Transverse colon (tissue), 4 donors: ENCODE measurements around the gene CTDP1.

Experiments
- EP300 ChIP-seq: sonication (generic); formaldehyde crosslinking; IDR thresholded peaks from one replicate; pipeline ENCODE4 v1.6.1; 2017; ENCODE audit warnings: antibody characterized with exemption, low read depth
- POLR2A ChIP-seq: fragments of 450-650 bp; IDR thresholded peaks from one replicate; pipeline ENCODE4 v1.6.1; 2016; ENCODE audit warnings: antibody characterized with exemption, mild to moderate bottlenecking, moderate library complexity
- POLR2AphosphoS5 ChIP-seq, 3 donors: sonication (generic); formaldehyde crosslinking; IDR thresholded peaks; one replicate each; pipeline ENCODE4 v1.6.1; 2016; ENCODE audit warnings: antibody characterized with exemption in 3 of 3
- TF ChIP-seq, protein P1 (sequence below), 5 experiments: fragments of 200-600 bp in 3 of 5; fragments of 450-650 bp in 2 of 5; sonication (generic) in 3 of 5; IDR thresholded peaks; 1 replicate in 2 of 5; 2 replicates in 3 of 5; pipeline ENCODE4 v1.5.1; 2016 to 2017; ENCODE audit warnings: antibody characterized with exemption in 5 of 5, inconsistent platforms in 3 of 5, mild to moderate bottlenecking in 2 of 5, moderate library complexity in 1 of 5

- TF ChIP-seq, protein P1, sequence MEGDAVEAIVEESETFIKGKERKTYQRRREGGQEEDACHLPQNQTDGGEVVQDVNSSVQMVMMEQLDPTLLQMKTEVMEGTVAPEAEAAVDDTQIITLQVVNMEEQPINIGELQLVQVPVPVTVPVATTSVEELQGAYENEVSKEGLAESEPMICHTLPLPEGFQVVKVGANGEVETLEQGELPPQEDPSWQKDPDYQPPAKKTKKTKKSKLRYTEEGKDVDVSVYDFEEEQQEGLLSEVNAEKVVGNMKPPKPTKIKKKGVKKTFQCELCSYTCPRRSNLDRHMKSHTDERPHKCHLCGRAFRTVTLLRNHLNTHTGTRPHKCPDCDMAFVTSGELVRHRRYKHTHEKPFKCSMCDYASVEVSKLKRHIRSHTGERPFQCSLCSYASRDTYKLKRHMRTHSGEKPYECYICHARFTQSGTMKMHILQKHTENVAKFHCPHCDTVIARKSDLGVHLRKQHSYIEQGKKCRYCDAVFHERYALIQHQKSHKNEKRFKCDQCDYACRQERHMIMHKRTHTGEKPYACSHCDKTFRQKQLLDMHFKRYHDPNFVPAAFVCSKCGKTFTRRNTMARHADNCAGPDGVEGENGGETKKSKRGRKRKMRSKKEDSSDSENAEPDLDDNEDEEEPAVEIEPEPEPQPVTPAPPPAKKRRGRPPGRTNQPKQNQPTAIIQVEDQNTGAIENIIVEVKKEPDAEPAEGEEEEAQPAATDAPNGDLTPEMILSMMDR (IDR thresholded peaks at IDR 0.05): no peak
- no peak for TF ChIP-seq POLR2AphosphoS5 (IDR thresholded peaks at IDR 0.05)
- no peak for TF ChIP-seq EP300
- no peak for TF ChIP-seq POLR2A
Measured at GRCh38 chr18:79690071-79690470, 10.5 kb downstream of the CTDP1 start.
